GDM1 (cell line): Measurements from ENCODE around the gene DHRS4.
A peak's percentile ranks its signal among the peaks of the same experiment; 100 is the strongest.
"Not testable (repeated sequence)": the region's sequence is repeated elsewhere in the genome, so short reads cannot be mapped to it uniquely, and the experiment has no call there.

Experiments used
- DNase-seq: peaks from one replicate; lab custom pipeline; 2025; lab: John Stamatoyannopoulos, UW

Gene DHRS4

DNA sequence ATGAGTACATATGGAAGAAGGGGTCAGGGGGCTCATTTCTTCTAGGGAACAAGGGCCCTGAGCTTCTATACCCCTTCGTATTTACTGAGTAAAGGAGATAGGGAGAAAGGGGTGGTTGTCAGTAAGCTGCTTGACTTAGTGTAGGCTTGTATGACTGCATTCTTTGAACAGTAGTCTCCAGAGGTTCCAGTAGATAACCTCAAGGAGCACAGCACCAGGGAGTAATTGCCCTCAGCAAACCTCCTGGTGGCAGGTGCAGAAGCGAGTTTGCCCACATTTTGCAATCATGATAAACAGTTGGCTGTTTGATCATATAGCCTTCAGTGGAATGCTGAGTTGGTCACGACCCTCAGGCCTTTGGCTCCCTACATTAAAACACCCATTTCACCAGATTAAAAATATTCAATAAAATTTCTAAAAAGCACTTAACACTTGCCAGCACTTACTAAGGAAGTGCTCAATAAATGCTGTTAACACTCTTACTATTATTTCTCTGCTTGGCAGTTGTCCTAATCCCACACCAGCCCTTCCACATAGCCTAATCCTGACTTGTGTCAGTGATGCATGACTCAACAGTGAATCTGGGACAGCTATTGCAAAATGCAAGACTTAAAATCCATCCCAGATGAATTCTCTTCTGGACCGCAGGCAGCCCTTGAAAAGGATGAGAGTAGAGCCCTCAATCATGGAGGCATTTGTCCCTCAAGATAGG is 31.5 kb downstream of the DHRS4 start:
- no peak for DNase-seq

- not testable (repeated sequence) for DNase-seq
These were observed 34.6 kb downstream of the DHRS4 start for GRCh38 chr14:23988223-23988606.

GRCh38 chr14:23988607-23989363 is 35.2 kb downstream of the DHRS4 start, which contains the start of gene DHRS4L2:
Gene DHRS4L2, plus strand, starts transcription at chr14:23988929. Its CDS starts 19 bp downstream, at chr14:23988948.
- DNase-seq = peak; percentile 89

- not testable (repeated sequence) for DNase-seq
These were observed 36.3 kb downstream of the DHRS4 start for GRCh38 chr14:23989734-23990445.

DNA sequence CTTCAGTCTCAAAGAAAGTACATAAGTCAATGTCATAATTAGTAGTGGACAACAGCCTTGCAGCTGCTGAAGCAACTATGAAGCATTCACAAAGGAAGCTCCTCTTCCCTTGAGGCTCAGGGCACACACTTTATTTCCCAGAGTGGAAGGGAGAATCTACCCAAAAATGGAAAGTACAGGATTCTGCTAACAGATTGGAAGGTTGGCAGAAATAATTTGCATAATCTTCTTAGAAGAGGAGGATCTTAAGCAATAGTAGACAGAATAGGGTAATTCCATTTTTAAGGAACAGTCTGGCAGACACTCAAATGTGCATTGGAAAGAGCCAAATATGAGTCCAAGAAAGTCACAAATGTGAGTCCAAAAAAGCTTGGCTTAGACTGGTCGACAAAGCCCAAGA is 37.4 kb downstream of the DHRS4 start:
- DNase-seq = not testable (repeated sequence)

- not testable (repeated sequence) for DNase-seq
These were observed 39.5 kb downstream of the DHRS4 start for GRCh38 chr14:23993042-23993441.

- not testable (repeated sequence) for DNase-seq
These were observed 42.4 kb downstream of the DHRS4 start for GRCh38 chr14:23996009-23996408.

DNA sequence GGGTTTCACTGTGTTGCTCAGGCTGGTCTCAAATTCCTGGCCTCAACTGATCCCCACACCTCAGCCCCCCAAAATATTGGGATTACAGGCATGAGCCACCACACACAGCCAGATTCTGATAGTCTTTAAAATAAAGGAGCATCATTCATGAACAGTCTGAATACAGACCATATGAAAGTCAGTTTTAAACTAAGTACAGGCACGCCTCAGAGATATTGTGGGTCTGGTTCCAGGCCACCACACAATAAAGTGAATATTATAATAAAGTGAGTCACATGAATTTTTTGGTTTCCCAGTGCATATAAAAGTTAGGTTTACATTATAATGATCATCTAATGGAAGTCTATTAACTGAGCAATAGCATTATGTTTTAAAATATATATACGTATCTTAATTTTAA is 43.3 kb downstream of the DHRS4 start:
- DNase-seq = not testable (repeated sequence)

DNA sequence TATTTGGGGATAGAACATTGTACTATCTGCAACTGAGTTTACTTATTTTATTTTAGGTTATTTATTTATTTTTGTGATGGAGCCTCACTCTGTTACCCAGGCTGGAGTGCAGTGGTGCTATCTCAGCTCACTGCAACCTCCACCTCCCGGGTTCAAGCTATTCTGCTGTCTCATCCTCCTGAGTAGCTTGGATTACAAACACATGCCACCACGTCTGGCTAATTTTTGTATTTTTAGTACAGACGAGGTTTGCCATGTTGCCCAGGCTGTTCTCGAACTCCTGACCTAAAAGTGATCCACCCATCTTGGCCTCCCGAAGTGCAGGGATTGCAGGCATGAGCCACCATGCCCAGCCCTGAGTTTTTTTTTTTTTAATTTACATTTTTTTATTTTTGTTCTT is 46.1 kb downstream of the DHRS4 start:
- not testable (repeated sequence) for DNase-seq

GRCh38 chr14:24001078-24001477 is 47.5 kb downstream of the DHRS4 start:
- not testable (repeated sequence) for DNase-seq

DNA sequence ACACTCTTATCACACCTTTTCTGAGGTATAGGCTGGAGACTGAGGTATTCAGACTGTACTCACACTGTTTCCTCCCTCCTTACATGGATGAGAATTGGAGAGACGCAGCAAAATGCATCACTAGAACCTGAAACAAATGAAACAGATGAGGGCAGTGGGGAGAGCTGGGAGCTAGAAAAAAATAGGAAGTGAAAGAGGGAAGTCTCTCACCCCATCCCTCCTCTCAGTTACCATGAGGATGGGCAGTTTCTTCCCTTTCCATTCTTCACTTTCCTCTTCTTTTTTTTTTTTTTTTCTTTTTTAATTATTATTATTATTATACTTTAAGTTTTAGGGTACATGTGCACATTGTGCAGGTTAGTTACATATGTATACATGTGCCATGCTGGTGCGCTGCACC is 48.1 kb downstream of the DHRS4 start:
- not testable (repeated sequence) for DNase-seq

DNA sequence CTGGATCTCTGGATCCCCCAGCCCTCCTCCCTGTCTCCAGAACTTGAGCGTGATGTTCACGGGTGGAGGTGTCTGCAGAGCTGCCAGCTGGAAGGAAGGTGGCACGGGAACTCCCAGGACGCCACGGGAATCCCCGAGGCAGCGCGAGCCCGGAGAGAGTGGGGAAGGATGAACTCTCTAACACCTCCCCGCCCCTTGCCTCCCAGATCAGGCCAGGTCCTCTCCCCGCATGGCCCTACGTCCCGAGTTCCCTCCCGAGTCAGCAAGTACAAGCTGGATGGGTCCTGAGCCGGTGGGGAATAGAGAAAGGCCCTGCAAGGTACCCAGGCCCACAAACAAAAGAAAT is 52.9 kb downstream of the DHRS4 start:
- DNase-seq = not testable (repeated sequence)

DNA sequence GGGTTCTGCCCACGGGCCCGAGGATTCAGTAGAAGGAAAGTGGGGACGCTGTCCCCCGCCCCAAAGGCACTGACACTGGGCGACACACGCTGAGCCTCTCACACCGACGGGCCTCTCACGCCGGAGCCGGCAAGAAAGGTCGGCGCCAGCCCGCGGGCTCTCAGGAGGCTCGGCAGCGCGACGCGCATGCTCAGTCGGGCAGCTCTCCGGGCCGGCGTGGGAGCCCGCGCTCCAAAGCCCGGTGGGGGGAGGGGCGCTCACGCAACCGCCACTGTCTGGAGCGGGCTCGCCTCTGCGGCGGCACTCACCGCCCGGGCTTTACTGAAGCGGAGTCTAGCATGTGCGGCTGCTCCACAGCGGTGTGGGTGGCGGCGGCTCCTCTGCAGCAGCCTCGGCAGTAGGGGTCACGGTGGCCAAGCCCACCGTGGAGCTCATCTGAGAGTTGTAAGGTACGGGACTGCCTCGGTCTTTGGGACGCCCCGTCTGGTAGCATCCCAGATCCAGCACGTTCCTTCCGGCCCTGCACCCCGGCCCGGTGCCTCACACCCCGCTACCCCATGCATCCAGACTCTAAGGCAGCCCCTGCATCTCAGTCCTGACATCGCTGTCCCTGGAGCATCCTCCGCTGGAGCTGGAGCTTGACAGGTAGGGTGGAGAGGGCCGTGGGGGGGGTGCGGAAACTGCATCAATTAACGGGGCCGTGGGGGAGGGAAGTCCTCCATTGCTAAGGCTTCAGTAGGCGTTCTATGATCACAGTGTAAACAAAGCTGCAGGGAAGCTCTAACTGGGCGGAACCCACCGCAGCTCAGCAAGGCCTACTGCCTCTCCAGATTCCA is 53.5 kb downstream of the DHRS4 start:
- DNase-seq = not testable (repeated sequence)

DNA sequence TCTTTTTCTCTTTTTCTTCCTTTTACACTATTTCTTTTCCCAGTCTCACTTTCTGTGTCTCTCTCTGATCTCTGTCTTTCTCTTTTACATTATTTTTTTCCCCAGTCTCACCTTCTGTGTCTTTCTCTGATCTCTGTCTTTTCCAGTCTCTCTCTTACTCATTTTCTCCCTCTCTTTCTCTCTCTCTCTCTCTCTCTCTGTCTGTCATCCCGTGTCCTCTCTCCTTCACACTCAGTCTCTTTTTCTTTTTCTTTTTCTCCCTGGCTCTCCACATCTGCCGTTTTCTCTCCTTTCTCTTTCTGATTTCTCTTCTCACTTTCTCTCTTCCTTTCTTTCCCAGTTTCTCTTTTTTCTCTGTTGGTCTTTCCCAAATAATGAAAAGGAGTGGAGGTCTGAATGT is 57.5 kb downstream of the DHRS4 start:
- DNase-seq = no peak

DNA sequence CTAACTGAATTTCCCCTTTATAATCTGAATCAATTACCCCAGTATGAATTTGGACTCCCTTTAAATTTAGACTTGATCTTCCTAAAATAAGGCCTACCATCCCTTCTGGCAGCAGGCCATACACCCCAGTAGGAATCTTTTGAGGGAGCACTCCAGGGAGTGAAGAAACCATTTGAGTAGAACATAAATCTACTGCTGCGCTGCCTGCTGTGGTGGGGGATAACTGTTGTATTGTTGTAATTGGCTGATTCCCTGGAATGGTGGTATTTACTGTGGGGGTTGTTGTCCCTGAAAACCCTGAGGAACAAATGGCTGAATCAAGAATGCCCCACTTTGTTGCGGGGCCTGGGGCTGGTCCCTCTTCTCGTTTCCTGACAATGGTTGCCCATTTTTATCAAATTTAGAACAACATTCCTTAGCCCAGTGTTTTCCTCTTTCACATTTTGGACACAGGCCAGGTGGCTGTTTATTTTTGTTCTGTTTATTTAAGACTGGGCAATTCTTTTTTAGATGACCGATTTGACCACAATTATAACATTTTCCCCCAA is 59.2 kb downstream of the DHRS4 start:
- not testable (repeated sequence) for DNase-seq

DNA sequence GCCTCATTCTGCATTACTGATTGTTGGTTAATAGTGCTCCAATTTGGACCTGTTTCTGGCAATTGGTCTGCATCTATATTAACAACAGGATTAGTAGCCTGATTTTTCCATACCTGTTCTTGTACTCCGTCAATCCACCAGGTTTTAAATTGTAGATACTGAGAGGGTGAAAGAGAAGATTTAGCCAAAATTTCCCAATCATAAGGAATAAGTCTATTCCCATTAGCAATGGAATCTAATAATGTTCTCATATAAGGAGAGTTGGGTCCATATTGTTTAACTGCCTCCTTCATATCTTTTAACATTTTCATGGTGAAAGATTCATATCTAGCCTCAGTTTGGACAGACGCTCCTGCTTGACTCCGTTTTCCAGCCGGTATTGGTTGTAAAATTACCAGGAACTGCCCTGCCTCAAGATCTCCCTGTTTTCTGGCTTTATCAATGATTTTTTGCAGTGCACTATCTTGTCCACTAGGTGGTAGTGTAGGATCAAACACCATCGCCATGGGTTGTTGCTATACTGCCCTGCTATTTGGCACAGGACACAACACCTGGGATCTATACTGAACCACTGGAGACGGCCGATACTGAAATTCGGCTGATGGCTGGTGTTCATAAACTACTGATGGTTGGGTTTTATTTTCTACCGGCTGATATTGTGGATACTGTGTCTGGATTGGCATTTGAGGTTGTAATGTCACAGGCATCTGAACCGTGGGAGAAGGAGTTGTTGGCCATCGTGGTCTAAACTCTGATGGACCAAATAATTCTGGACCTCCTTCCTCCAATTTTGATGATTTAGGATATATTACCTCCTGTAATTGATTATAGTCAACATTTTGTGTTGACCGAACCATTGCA is 60.3 kb downstream of the DHRS4 start:
- peak; percentile 44 for DNase-seq

DNA sequence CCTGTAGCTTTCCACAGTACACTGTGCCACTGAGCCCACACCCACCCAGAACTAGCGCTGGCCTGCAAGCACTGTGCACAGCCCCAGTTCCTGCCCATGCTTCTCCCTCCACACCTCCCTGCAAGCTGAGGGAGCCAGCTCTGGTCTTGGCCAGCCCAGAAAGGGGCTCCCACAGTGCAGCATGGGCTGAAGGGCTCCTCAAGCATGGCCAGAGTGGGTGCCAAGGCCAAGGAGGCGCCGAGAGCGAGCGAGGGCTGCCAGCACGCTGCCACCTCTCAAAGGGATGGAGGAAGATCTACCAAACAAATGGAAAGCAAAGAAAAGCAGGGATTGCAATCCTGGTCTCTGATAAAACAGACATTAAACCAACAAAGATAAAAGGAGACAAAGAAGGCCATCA is 62.2 kb downstream of the DHRS4 start:
- DNase-seq = not testable (repeated sequence)
